ENCODE results near the gene ERC2. TPM values are rescaled to one million over a fixed set of nuclear protein-coding genes. Genes with fewer than 3 reads are reported as not detected.

The ERC2 gene
- polyA plus RNA-seq, 1 experiment = 0.07 TPM

DNA sequence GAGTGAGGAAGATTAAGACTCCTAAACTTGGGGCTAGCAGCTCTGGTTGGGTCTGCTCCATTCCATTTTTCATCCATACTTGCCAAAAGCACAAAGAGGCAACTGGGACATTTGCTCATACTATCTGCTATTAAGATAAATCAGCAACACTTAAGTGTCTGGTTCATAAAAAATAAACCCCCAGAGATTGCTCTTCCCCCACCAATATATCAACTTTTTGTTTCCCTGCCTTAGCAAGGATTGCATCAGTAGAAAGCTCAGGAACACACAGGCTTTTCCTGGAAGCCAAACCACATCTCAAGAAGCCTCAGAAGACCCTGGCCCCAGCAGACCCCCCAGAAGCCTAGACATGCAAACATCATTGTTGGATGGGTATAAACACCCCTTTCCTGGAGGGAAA, 748.8 kb downstream of the ERC2 start:
- H3K4me3 ChIP-seq (ENCODE audit: low read depth, low read length) = no peak overlapping the region
- ChIA-PET CTCF (interaction anchor here (1.1 to 5.0 kb wide), 4 partner anchors 18 to 236 kb away, joined by 3 to 36 read pairs (median 4); no protein-coding TSS in a partner anchor), POLR2A (no interaction called here)
- TF ChIP-seq, protein P1, sequence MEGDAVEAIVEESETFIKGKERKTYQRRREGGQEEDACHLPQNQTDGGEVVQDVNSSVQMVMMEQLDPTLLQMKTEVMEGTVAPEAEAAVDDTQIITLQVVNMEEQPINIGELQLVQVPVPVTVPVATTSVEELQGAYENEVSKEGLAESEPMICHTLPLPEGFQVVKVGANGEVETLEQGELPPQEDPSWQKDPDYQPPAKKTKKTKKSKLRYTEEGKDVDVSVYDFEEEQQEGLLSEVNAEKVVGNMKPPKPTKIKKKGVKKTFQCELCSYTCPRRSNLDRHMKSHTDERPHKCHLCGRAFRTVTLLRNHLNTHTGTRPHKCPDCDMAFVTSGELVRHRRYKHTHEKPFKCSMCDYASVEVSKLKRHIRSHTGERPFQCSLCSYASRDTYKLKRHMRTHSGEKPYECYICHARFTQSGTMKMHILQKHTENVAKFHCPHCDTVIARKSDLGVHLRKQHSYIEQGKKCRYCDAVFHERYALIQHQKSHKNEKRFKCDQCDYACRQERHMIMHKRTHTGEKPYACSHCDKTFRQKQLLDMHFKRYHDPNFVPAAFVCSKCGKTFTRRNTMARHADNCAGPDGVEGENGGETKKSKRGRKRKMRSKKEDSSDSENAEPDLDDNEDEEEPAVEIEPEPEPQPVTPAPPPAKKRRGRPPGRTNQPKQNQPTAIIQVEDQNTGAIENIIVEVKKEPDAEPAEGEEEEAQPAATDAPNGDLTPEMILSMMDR (IDR thresholded peaks at IDR 0.05; ENCODE audit: insufficient read depth, low read depth, low read length) = no peak
- H3K36me3 ChIP-seq (ENCODE audit: control insufficient read depth, insufficient read depth, low read length) = no peaks in the 10 kb centered on the region
- no peak for DNase-seq (ENCODE audit: low read depth)
- no peaks in the 10 kb centered on the region for H3K27me3 ChIP-seq (ENCODE audit: control insufficient read depth, insufficient read depth, low read length)

DNA sequence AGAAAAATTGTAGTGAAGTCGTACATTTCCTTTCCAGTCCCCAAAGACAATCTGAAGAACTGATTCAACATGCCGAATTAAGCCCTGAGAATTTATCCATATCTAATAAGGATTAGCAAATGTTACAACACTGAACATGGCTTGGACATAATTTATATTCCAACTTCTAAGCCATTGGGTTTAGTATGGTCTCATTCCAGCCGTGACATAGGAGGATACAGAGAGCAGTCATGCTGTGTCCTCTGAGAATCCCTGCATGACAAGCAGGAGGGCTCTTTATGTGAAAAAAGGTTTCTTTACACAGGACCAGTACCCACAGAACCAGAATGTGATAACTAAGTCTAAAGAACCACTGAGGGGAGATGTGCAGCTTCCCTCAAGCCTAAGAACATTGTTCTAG, 749.3 kb downstream of the ERC2 start:
- Histone ChIP-seq H3K36me3 (ENCODE audit: control insufficient read depth, insufficient read depth, low read length) (no peaks in the 10 kb centered on the region), H3K4me3 (ENCODE audit: low read depth, low read length) (no peak overlapping the region), H3K27me3 (ENCODE audit: control insufficient read depth, insufficient read depth, low read length) (no peaks in the 10 kb centered on the region)
- DNase-seq (ENCODE audit: low read depth) = no peak
- POLR2A ChIA-PET = interaction anchor here (0.6 kb wide), 1 partner anchor 243 kb away, joined by 3 read pairs; no protein-coding TSS in a partner anchor
- CTCF ChIA-PET = interaction anchor here (1.0 to 5.0 kb wide), 6 partner anchors 13 to 236 kb away, joined by 3 to 36 read pairs (median 4); partner anchors contain the start of gene WNT5A
- TF ChIP-seq, protein P1 (IDR thresholded peaks at IDR 0.05; ENCODE audit: insufficient read depth, low read depth, low read length) = no peak

DNA sequence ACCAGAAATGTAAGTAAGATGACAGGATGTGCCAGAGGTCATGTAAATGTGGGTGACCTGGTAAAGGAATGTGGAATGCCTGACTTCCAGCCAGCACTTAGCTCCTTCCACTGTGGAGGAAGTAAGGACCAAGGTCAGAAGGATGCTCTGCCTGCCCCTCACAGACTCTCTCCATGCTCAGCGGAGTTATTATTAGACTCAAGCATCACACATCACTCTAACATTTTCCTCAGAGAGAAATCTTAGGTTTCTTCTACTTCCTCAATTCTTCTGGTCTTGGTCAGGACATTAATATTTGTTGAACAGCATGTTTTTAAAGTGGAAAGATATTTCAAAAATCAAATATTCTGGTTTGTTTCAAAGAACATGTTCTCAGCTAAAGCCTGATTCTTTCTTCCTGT, 749.7 kb downstream of the ERC2 start:
- no peaks in the 10 kb centered on the region for H3K27me3 ChIP-seq (ENCODE audit: control insufficient read depth, insufficient read depth, low read length)
- TF ChIP-seq, protein P1 (IDR thresholded peaks at IDR 0.05; ENCODE audit: insufficient read depth, low read depth, low read length) = no peak
- CTCF ChIA-PET = interaction anchor here (0.6 to 5.0 kb wide), 8 partner anchors 13 to 235 kb away, joined by 3 to 36 read pairs (median 4); partner anchors contain the start of gene WNT5A
- H3K36me3 ChIP-seq (ENCODE audit: control insufficient read depth, insufficient read depth, low read length) = no peaks in the 10 kb centered on the region
- POLR2A ChIA-PET = interaction anchor here (0.5 to 0.6 kb wide), 2 partner anchors 243 to 253 kb away, joined by 3 read pairs; no protein-coding TSS in a partner anchor
- DNase-seq (ENCODE audit: low read depth) = no peak
- H3K4me3 ChIP-seq (ENCODE audit: low read depth, low read length) = no peak overlapping the region

DNA sequence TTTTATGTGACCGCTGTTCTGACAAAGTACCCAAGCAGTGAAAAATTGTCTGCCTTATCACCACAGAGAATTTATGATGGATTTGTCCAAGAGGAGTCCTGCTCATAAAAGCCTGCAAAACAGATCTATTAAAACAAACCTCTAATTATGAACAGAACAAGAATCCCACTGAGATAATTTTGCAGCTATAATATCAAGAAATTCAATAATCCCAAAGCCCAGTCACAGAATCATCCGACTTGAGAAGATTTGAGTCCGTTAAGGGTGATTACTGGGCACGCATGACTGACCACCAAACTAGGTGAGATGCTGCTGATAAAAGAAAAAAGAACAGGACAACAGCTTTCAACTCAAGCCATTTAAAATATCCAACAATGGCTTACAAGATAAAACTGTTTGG, 750.2 kb downstream of the ERC2 start:
- TF ChIP-seq, protein P1 (IDR thresholded peaks at IDR 0.05; ENCODE audit: insufficient read depth, low read depth, low read length) = no peak
- CTCF ChIA-PET = interaction anchor here (0.6 to 5.0 kb wide), 6 partner anchors 12 to 235 kb away, joined by 3 to 36 read pairs (median 4); partner anchors contain the start of gene WNT5A
- Histone ChIP-seq H3K36me3 (ENCODE audit: control insufficient read depth, insufficient read depth, low read length) (no peaks in the 10 kb centered on the region), H3K4me3 (ENCODE audit: low read depth, low read length) (no peak overlapping the region), H3K27me3 (ENCODE audit: control insufficient read depth, insufficient read depth, low read length) (no peaks in the 10 kb centered on the region)
- POLR2A ChIA-PET = interaction anchor here (0.5 to 0.6 kb wide), 2 partner anchors 242 to 252 kb away, joined by 3 read pairs; no protein-coding TSS in a partner anchor
- no peak for DNase-seq (ENCODE audit: low read depth)

DNA sequence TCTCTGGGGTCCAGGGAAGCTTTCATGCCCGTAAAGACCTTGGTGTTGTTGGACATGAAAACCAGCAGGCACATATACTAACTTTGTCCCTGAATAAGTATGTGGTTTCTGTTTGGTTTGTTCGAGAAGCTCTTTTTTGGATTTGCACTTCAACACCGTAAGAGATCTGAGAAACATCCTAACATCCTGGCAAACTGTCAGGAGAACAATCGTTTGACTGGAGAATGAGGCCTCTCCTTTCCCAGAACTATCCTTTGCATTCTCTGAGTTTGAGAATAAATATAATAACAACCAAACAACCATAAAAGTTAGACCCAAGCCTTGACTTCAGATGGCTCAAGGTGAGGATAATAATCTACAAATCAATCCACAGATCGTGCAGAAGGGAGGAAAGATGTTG, 750.8 kb downstream of the ERC2 start:
- no peaks in the 10 kb centered on the region for H3K36me3 ChIP-seq (ENCODE audit: control insufficient read depth, insufficient read depth, low read length)
- no peaks in the 10 kb centered on the region for H3K27me3 ChIP-seq (ENCODE audit: control insufficient read depth, insufficient read depth, low read length)
- CTCF ChIA-PET = interaction anchor here (2.8 kb wide), 1 partner anchor 230 kb away, joined by 8 read pairs; the partner anchor contains the start of gene WNT5A
- H3K4me3 ChIP-seq (ENCODE audit: low read depth, low read length) = no peak overlapping the region
- TF ChIP-seq, protein P1 (IDR thresholded peaks at IDR 0.05; ENCODE audit: insufficient read depth, low read depth, low read length) = no peak
- no peak for DNase-seq (ENCODE audit: low read depth)
- POLR2A ChIA-PET = no interaction called here
